ENCODE measurements around the gene SS18L1.

The SS18L1 gene

GRCh38 chr20:62230276-62230675, 86.7 kb downstream of the SS18L1 start:
- DNase-seq, result no peak

- DNase-seq, result no peak
These were observed 87.1 kb downstream of the SS18L1 start for GRCh38 chr20:62230696-62231095.

- no peak for DNase-seq
These were observed 87.7 kb downstream of the SS18L1 start for GRCh38 chr20:62231292-62231691.

Data from NCI-H2081 treated with DMSO at 0.1 percent for 48 hours (cell line).